ENCODE results near the gene RAB11FIP4.

RAB11FIP4 gene

GRCh38 chr17:31570951-31571892, 179.7 kb downstream of the RAB11FIP4 start:
- Mint-ChIP-seq H3K9me3 (no peaks in the 10 kb centered on the region), H3K4me1 (no peaks in the 10 kb centered on the region), H3K27me3 (no peaks in the 10 kb centered on the region), H3K36me3 (ENCODE audit: insufficient read depth) (no peaks in the 10 kb centered on the region), H3K4me3 (no peak overlapping the region), H3K27ac (ENCODE audit: low read depth) (no peak overlapping the region)
- ATAC-seq (replicated peaks; ENCODE audit: extremely low read depth, poor library complexity, severe bottlenecking) (no peak), DNase-seq (ENCODE audit: low spot score in 2 of 2) (no peak)

GRCh38 chr17:31572341-31572740, 180.9 kb downstream of the RAB11FIP4 start:
- H3K4me1 Mint-ChIP-seq: no peaks in the 10 kb centered on the region
- ATAC-seq (replicated peaks; ENCODE audit: extremely low read depth, poor library complexity, severe bottlenecking): no peak
- H3K27me3 Mint-ChIP-seq: no peaks in the 10 kb centered on the region
- no peaks in the 10 kb centered on the region for H3K9me3 Mint-ChIP-seq
- H3K4me3 Mint-ChIP-seq: no peak overlapping the region
- H3K27ac Mint-ChIP-seq (ENCODE audit: low read depth): no peak overlapping the region
- no peaks in the 10 kb centered on the region for H3K36me3 Mint-ChIP-seq (ENCODE audit: insufficient read depth)
- no peak for DNase-seq (ENCODE audit: low spot score in 2 of 2)

GRCh38 chr17:31573047-31573446, 181.6 kb downstream of the RAB11FIP4 start:
- H3K4me3 Mint-ChIP-seq: no peak overlapping the region
- H3K4me1 Mint-ChIP-seq: no peaks in the 10 kb centered on the region
- H3K36me3 Mint-ChIP-seq (ENCODE audit: insufficient read depth): no peaks in the 10 kb centered on the region
- no peaks in the 10 kb centered on the region for H3K9me3 Mint-ChIP-seq
- H3K27me3 Mint-ChIP-seq: peaks cover 7% of the 10 kb centered on the region
- ATAC-seq (replicated peaks; ENCODE audit: extremely low read depth, poor library complexity, severe bottlenecking) (no peak), DNase-seq (ENCODE audit: low spot score in 2 of 2) (no peak)
- H3K27ac Mint-ChIP-seq (ENCODE audit: low read depth): no peak overlapping the region

- H3K27me3 Mint-ChIP-seq: peaks cover 10% of the 10 kb centered on the region
Observed at GRCh38 chr17:31573861-31574260, 182.4 kb downstream of the RAB11FIP4 start.

GRCh38 chr17:31574458-31574857, 183.0 kb downstream of the RAB11FIP4 start:
- H3K36me3 Mint-ChIP-seq (ENCODE audit: insufficient read depth): no peaks in the 10 kb centered on the region
- no peaks in the 10 kb centered on the region for H3K4me1 Mint-ChIP-seq
- peaks cover 10% of the 10 kb centered on the region for H3K27me3 Mint-ChIP-seq
- DNase-seq (ENCODE audit: low spot score in 2 of 2) (no peak), ATAC-seq (replicated peaks; ENCODE audit: extremely low read depth, poor library complexity, severe bottlenecking) (no peak)
- H3K27ac Mint-ChIP-seq (ENCODE audit: low read depth): no peak overlapping the region
- H3K9me3 Mint-ChIP-seq: no peaks in the 10 kb centered on the region
- no peak overlapping the region for H3K4me3 Mint-ChIP-seq

More at GRCh38 chr17:31573861-31574260, 182.4 kb downstream of the RAB11FIP4 start:
- no peaks in the 10 kb centered on the region for H3K9me3 Mint-ChIP-seq
- DNase-seq (ENCODE audit: low spot score in 2 of 2) (no peak), ATAC-seq (replicated peaks; ENCODE audit: extremely low read depth, poor library complexity, severe bottlenecking) (no peak)
- no peak overlapping the region for H3K4me3 Mint-ChIP-seq
- H3K27ac Mint-ChIP-seq (ENCODE audit: low read depth): no peak overlapping the region
- H3K4me1 Mint-ChIP-seq: no peaks in the 10 kb centered on the region
- no peaks in the 10 kb centered on the region for H3K36me3 Mint-ChIP-seq (ENCODE audit: insufficient read depth)

GRCh38 chr17:31575043-31575442, 183.6 kb downstream of the RAB11FIP4 start:
- no peaks in the 10 kb centered on the region for H3K9me3 Mint-ChIP-seq
- ATAC-seq (replicated peaks; ENCODE audit: extremely low read depth, poor library complexity, severe bottlenecking) (no peak), DNase-seq (ENCODE audit: low spot score in 2 of 2) (no peak)
- no peaks in the 10 kb centered on the region for H3K36me3 Mint-ChIP-seq (ENCODE audit: insufficient read depth)
- H3K4me3 Mint-ChIP-seq: no peak overlapping the region
- H3K4me1 Mint-ChIP-seq: no peaks in the 10 kb centered on the region
- no peak overlapping the region for H3K27ac Mint-ChIP-seq (ENCODE audit: low read depth)
- H3K27me3 Mint-ChIP-seq: peaks cover 10% of the 10 kb centered on the region

GRCh38 chr17:31579265-31579664, 187.8 kb downstream of the RAB11FIP4 start:
- Mint-ChIP-seq H3K27me3 (peaks cover 10% of the 10 kb centered on the region), H3K27ac (ENCODE audit: low read depth) (no peak overlapping the region), H3K9me3 (no peaks in the 10 kb centered on the region), H3K36me3 (ENCODE audit: insufficient read depth) (no peaks in the 10 kb centered on the region), H3K4me3 (no peak overlapping the region), H3K4me1 (peaks cover 7% of the 10 kb centered on the region)
- DNase-seq (ENCODE audit: low spot score in 2 of 2) (no peak), ATAC-seq (replicated peaks; ENCODE audit: extremely low read depth, poor library complexity, severe bottlenecking) (no peak)

GRCh38 chr17:31580316-31580705, 188.8 kb downstream of the RAB11FIP4 start:
- DNase-seq (ENCODE audit: low spot score in 2 of 2) (no peak), ATAC-seq (replicated peaks; ENCODE audit: extremely low read depth, poor library complexity, severe bottlenecking) (no peak)
- no peak overlapping the region for H3K27ac Mint-ChIP-seq (ENCODE audit: low read depth)
- no peaks in the 10 kb centered on the region for H3K36me3 Mint-ChIP-seq (ENCODE audit: insufficient read depth)
- H3K4me1 Mint-ChIP-seq: peaks cover 7% of the 10 kb centered on the region
- H3K27me3 Mint-ChIP-seq: peaks cover 10% of the 10 kb centered on the region
- H3K9me3 Mint-ChIP-seq: no peaks in the 10 kb centered on the region
- no peak overlapping the region for H3K4me3 Mint-ChIP-seq

GRCh38 chr17:31580706-31581490, 189.4 kb downstream of the RAB11FIP4 start:
- Mint-ChIP-seq H3K27me3 (peaks cover 10% of the 10 kb centered on the region), H3K4me1 (peaks cover 7% of the 10 kb centered on the region), H3K36me3 (ENCODE audit: insufficient read depth) (no peaks in the 10 kb centered on the region), H3K4me3 (no peak overlapping the region), H3K9me3 (no peaks in the 10 kb centered on the region), H3K27ac (ENCODE audit: low read depth) (no peak overlapping the region)
- no peak for ATAC-seq (replicated peaks; ENCODE audit: extremely low read depth, poor library complexity, severe bottlenecking)
- DNase-seq (ENCODE audit: low spot score in 2 of 2): no peak

- DNase-seq (ENCODE audit: low spot score in 2 of 2): no peak
- no peak overlapping the region for H3K27ac Mint-ChIP-seq (ENCODE audit: low read depth)
- H3K36me3 Mint-ChIP-seq (ENCODE audit: insufficient read depth): no peaks in the 10 kb centered on the region
- no peaks in the 10 kb centered on the region for H3K9me3 Mint-ChIP-seq
- H3K4me1 Mint-ChIP-seq: peaks cover 7% of the 10 kb centered on the region
- peaks cover 10% of the 10 kb centered on the region for H3K27me3 Mint-ChIP-seq
- H3K4me3 Mint-ChIP-seq: no peak overlapping the region
- ATAC-seq (replicated peaks; ENCODE audit: extremely low read depth, poor library complexity, severe bottlenecking): no peak
Observed at GRCh38 chr17:31581491-31581890, 190.0 kb downstream of the RAB11FIP4 start.

- H3K27ac Mint-ChIP-seq (ENCODE audit: low read depth): no peak overlapping the region
- ATAC-seq (replicated peaks; ENCODE audit: extremely low read depth, poor library complexity, severe bottlenecking) (peak; percentile 19), DNase-seq (ENCODE audit: low spot score in 2 of 2) (no peak)
- peaks cover 10% of the 10 kb centered on the region for H3K27me3 Mint-ChIP-seq
- no peak overlapping the region for H3K4me3 Mint-ChIP-seq
- H3K4me1 Mint-ChIP-seq: peaks cover 7% of the 10 kb centered on the region
- no peaks in the 10 kb centered on the region for H3K36me3 Mint-ChIP-seq (ENCODE audit: insufficient read depth)
- H3K9me3 Mint-ChIP-seq: no peaks in the 10 kb centered on the region
Observed at GRCh38 chr17:31582151-31582907, 190.9 kb downstream of the RAB11FIP4 start.

- DNase-seq (ENCODE audit: low spot score in 2 of 2) (no peak), ATAC-seq (replicated peaks; ENCODE audit: extremely low read depth, poor library complexity, severe bottlenecking) (no peak)
- H3K4me1 Mint-ChIP-seq: peaks cover 7% of the 10 kb centered on the region
- no peaks in the 10 kb centered on the region for H3K36me3 Mint-ChIP-seq (ENCODE audit: insufficient read depth)
- no peak overlapping the region for H3K27ac Mint-ChIP-seq (ENCODE audit: low read depth)
- no peaks in the 10 kb centered on the region for H3K27me3 Mint-ChIP-seq
- no peaks in the 10 kb centered on the region for H3K9me3 Mint-ChIP-seq
- H3K4me3 Mint-ChIP-seq: no peak overlapping the region
Observed at GRCh38 chr17:31583772-31584356, 192.4 kb downstream of the RAB11FIP4 start.
